HL-60 (cell line): ENCODE results near the gene CDHR3.

Source experiments
- DNase-seq, 2 experiments: peaks; one replicate each; pipeline ENCODE4 v3.0.0-alpha.2; 2010 to 2020; ENCODE audit warnings: low read depth in 1 of 2, low spot score in 1 of 2
- H3K27ac ChIP-seq: fragments of 250-450 bp; sonication (Bioruptor Pico); replicated peaks from 2 replicates; pipeline ENCODE4 v1.5.1; 2020; ENCODE audit warnings: mild to moderate bottlenecking, moderate library complexity
- H3K27me3 ChIP-seq: fragments of 250-450 bp; sonication (Bioruptor Pico); 2 replicates; pipeline ENCODE4 v1.5.1; 2021; ENCODE audit warnings: mild to moderate bottlenecking, moderate library complexity; ENCODE audit not compliant: insufficient read depth, poor library complexity, severe bottlenecking
- H3K4me3 ChIP-seq: replicated peaks from 2 replicates; pipeline ENCODE4 v1.5.1; 2011; ENCODE audit warnings: mild to moderate bottlenecking, control low read depth, low read length; ENCODE audit not compliant: insufficient read depth
- CTCF ChIP-seq: IDR thresholded peaks from one replicate; pipeline ENCODE4 v1.5.1; 2011; ENCODE audit warnings: low read length, control low read depth, inconsistent platforms; ENCODE audit not compliant: insufficient read depth
- GABPA ChIP-seq: IDR thresholded peaks from 2 replicates; pipeline ENCODE4 v1.6.1; 2012; ENCODE audit warnings: low read depth
- POLR2AphosphoS5 ChIP-seq: IDR thresholded peaks from 2 replicates; pipeline ENCODE4 v1.6.1; 2012; ENCODE audit warnings: low read depth
- REST ChIP-seq: IDR thresholded peaks from 2 replicates; pipeline ENCODE4 v1.6.1; 2012; ENCODE audit warnings: low read depth; ENCODE audit not compliant: insufficient replicate concordance
- SPI1 ChIP-seq: IDR thresholded peaks from 2 replicates; pipeline ENCODE4 v1.6.1; 2012; ENCODE audit warnings: low read depth, mild to moderate bottlenecking, borderline replicate concordance

Gene CDHR3

GRCh38 chr7:106017657-106018056 is 54.6 kb downstream of the CDHR3 start:
- TF ChIP-seq GABPA (no peak), POLR2AphosphoS5 (no peak), REST (no peak), SPI1 (no peak), CTCF (no peak)
- DNase-seq = no peak
- Histone ChIP-seq H3K27ac (no peak overlapping the region), H3K27me3 (peaks cover 10% of the 10 kb centered on the region), H3K4me3 (no peak overlapping the region)

GRCh38 chr7:106018566-106019469 is 55.8 kb downstream of the CDHR3 start:
- Histone ChIP-seq H3K4me3 (no peak overlapping the region), H3K27ac (no peak overlapping the region), H3K27me3 (peaks cover 20% of the 10 kb centered on the region)
- TF ChIP-seq CTCF (no peak), POLR2AphosphoS5 (no peak), SPI1 (no peak), GABPA (no peak), REST (no peak)
- no peak for DNase-seq

GRCh38 chr7:106019470-106019820 is 56.4 kb downstream of the CDHR3 start:
- H3K27ac ChIP-seq = no peak overlapping the region
- DNase-seq = no peak
- peaks cover 24% of the 10 kb centered on the region for H3K27me3 ChIP-seq
- TF ChIP-seq POLR2AphosphoS5 = no peak
- no peak overlapping the region for H3K4me3 ChIP-seq

GRCh38 chr7:106021151-106022067 is 58.3 kb downstream of the CDHR3 start:
- TF ChIP-seq GABPA (no peak), REST (no peak), POLR2AphosphoS5 (no peak), CTCF (no peak), SPI1 (no peak)
- peaks cover 36% of the 10 kb centered on the region for H3K27me3 ChIP-seq
- H3K27ac ChIP-seq = no peak overlapping the region
- H3K4me3 ChIP-seq = no peak overlapping the region
- no peak for DNase-seq
